ENCODE results near the gene MALL.
"Not testable (repeated sequence)": the region's sequence is repeated elsewhere in the genome, so short reads cannot be mapped to it uniquely, and the experiment has no call there.

The MALL gene

DNA sequence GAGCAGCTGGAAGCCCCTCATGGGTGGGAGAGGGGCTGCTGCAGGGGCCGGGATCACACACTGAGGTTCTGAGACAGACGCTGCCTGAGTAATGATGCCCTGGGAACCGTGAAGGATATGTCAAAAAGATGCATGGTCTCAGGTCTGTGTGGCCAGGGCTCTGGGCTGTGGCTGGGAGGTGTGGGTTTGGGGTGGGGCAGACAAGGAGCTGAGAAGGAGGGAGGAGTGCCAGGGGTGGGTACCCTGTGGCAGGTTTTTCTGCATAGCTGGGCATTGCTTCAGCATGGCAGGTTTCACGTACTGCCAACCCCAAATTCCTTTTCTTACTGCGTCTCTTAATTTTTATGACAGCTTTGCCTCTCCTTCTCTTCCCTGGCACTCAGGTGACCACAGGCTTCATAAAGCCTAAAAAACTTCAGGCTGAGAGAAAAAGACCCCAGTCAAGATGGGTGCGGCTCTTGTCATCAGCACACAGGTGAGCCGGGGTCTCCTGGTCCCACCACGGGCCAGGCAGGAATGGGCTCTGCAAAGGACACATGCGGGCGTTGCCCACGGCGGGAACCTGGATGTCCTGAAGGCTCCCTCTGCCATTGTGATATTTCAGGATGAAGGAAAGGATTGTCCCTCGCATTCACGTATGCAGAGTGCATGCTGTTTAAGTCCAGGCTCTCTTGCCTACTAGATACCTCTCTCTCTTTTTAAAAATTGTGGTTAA is 18.0 kb downstream of the MALL start:
- DNase-seq (ENCODE audit: low read depth), result no peak

DNA sequence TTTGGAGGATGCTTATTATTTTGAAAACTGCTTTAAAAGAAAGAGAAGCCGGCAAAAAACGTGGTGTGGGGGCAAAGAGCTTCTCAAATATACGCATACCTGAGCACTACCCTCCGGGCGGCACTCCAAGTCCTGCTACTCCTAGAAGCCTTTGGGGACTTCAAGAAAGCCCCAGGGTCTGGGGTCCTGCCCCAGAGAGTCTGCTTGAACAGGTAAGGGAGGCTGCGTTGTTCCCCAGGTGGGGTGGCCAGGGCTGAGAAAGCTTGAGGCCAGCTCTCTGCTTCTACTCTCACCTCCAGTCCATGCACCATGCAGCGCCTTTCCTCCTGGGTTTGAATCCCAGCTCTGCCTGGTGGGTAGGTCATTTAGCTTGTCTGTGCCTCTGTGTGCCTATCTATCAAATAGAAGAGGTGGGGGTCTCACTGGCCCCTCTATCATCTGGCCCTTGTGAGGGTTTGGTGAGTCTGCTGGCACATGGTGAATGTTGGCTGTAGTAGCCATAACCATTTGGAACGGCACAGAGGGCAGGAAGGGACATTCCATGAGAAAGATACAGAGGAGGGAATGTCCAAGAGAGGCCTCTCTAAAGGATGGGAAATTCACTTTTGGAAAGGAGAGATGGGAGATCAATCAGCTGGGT is 19.5 kb downstream of the MALL start:
- DNase-seq (ENCODE audit: low read depth), result no peak

- DNase-seq (ENCODE audit: low read depth), result not testable (repeated sequence)
These were observed 20.6 kb downstream of the MALL start for GRCh38 chr2:110094884-110095534.

GRCh38 chr2:110093924-110094323 is 21.7 kb downstream of the MALL start:
- not testable (repeated sequence) for DNase-seq (ENCODE audit: low read depth)

- DNase-seq (ENCODE audit: low read depth), result not testable (repeated sequence)
These were observed 25.5 kb downstream of the MALL start for GRCh38 chr2:110090164-110090563.

DNA sequence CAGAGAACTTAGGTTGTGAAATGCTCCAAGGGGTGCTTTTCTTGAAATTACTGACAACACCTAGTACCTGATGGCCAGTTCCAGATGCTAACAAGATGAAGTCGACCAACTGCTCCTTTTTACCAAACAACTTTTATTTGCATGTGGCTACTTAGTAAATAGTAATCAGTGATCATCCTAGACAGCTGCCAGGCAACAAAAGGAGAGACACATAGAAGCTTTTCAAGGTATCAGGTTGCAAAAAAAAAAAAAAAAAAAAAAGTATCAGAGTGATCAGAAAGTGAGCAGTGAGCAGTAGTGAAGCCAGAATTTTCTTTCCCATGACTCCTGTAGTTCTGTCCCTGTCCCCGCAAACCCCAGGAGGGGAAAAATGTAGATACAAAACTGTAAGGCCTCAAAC is 31.9 kb downstream of the MALL start:
- not testable (repeated sequence) for DNase-seq (ENCODE audit: low read depth)

GRCh38 chr2:110083162-110083561 is 32.5 kb downstream of the MALL start:
- not testable (repeated sequence) for DNase-seq (ENCODE audit: low read depth)

DNA sequence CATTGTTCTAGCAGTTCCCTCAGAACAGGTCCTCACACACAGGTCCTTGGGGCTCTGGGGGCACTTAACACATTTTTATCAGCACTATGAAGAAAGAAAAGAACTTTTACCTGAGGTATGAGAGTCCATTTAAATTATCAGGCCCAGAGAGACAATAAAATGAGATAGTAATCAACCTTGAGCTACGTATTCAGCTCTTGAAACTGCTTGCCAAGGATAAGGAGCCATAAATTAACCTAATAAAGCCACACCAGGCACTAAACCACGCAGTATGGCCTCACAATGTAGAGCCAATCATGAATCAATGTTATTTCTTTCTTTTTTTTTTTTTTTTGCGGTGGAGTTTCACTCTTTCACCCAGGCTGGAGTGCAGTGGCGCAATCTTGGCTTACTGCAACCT is 37.5 kb downstream of the MALL start:
- not testable (repeated sequence) for DNase-seq (ENCODE audit: low read depth)

DNA sequence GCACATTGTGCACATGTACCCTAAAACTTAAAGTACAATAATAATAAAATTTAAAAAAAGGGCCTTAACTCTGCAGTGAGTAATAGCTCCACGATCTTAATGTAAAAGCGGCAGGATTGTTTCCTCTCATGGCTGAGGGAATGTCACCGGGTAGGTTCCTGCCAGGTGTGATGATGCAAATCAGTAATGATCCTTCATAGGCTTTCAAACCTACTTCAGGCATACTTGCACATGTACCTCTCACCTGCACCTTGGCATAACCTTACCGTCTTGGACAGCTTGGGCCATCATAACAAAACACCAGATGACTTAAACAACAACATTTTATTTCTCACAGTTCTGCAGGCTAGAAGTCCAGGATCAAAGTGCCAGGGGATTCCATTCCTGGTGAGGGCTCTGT is 39.7 kb downstream of the MALL start:
- not testable (repeated sequence) for DNase-seq (ENCODE audit: low read depth)

- not testable (repeated sequence) for DNase-seq (ENCODE audit: low read depth)
These were observed 45.8 kb downstream of the MALL start for GRCh38 chr2:110069869-110070268.

GRCh38 chr2:110068153-110068552 is 47.5 kb downstream of the MALL start:
- DNase-seq (ENCODE audit: low read depth), result not testable (repeated sequence)

DNA sequence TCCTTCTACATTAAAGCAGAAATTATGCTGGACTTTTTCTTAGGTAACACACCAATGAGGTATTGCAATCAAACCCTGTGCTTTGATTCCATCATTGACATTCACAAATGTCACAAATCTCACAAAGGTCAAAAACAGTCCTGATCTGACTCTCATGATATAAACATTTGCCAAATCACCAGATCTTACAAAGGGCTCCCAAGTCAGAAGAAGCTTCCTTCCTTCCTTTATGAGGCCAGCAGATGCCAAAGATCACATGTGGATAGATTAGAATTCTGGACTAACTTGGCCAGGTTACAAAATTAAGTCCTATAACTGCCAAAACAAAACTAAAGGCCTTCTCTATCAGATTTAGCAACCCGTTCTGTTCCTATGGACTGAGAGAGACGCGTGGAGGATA is 53.3 kb downstream of the MALL start:
- not testable (repeated sequence) for DNase-seq (ENCODE audit: low read depth)

DNA sequence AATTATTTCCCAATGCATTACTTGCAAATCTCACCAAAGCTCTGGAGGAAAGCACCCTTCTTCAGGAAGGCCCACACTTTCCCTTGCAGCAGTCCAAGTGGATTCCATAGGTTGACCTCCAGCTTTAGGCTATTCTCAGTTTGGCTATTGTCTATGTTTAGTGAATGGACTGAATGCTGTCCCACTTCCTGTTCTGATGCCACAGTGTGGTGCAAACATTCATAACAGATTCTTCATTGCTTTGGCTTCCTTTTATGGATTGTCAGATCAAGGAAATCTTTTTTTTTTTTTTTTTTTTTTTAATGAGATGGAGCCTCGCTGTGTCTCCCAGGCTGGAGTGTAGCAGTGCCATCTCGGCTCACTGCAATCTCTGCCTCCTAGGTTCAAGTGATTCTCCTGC is 55.1 kb downstream of the MALL start:
- DNase-seq (ENCODE audit: low read depth), result not testable (repeated sequence)

DNA sequence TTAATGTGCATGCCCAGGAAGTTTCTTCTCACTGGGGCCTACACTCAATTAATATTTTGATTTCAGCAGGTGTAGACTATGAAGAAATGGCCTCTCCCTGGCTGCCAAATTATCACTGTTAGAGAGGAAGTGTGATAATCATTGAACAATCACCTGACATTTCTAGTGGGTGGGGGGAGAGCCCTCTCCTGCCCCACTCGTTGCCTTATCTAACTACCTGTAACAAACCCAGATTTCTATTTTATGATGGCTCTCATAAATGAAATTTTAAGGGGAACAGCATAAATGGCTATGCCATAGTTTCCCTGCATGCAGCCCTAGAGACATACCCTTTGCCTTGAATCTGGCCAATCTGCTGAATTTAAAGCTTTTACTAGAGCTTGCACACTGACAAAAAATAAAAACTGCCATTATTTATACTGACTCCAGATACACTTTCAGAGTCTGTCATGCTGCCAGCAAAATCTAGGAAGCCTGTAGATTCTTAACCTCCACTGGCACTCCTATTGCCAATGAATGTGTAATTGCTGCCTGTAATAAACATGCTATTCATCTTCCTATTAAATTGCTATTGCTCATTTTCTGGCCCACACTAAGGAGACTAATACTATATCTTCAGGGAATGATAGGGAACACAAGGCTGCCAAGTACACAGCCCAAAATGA is 55.8 kb downstream of the MALL start:
- DNase-seq (ENCODE audit: low read depth), result not testable (repeated sequence)

DNA sequence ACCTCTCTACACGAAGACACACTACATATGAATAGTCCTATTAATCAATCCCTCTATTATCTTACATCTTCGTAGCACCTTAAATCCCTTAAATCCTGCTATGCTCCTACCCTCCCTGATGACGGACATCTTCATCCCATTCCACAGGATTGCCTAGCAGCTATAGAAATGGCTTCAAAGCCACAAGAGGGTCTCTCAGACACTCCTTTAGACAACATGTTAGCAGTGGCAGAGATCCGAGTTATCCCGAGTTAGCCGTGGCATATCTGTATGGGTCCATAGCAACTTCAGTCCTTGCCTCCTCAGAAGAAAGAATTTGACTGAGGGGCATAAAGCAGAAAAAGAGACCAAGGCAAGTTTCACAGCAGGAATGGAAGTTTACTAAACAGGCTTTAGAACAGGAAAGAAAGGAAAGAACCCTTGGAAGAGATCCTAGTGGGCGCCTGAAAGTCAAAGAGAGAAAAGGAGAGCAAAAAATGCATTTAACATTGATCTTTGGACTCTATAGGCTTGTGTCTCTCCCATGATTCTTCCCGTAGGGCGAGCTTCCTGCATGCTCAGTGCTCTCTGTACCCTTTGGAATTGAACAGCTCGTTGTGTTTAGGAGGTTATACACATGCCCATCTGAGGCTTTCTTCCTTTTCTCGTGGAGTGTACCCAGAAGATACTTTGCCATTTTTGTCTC is 56.5 kb downstream of the MALL start:
- DNase-seq (ENCODE audit: low read depth), result not testable (repeated sequence)

DNA sequence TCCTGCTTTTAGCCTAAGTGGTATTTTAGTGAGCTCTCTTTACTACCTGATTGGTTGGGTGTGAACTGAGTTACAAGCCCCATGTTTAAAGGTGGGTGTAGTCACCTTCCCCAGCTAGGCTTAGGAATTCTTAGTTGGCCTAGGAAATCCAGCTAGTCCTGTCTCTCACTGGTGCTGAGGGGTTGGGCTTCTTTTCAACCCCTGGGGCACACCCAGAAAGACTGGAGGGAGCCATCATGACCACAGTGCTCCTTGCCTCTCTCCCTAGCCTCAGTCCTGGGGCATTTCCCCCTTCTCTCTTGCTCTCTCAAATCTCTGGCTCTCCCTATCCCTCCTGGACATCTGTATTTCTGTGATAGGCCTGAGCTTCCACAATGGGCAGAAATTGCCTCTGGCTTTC is 57.6 kb downstream of the MALL start:
- DNase-seq (ENCODE audit: low read depth), result not testable (repeated sequence)

DNA sequence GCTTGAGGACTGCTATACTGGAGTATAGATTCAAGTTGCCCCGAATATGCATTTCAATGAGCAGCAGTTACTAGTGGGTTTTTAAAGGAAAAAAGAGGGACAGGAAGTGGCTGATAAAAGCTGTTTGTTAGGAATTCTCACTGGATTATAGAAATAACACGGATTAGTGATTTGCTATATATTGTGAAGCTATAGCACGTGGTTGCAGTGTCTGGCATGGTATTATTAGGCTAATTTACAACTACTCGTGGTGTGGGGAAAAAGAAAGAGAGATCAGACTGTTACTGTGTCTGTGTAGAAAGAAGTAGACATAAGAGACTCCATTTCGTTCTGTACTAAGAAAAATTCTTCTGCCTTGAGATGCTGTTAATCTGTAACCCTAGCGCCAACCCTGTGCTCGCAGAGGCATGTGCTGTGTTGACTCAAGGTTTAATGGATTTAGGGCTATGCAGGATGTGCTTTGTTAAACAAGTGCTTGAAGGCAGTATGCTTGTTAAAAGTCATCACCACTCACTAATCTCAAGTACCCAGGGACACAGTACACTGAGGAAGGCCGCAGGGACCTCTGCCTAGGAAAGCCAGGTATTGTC is 59.7 kb downstream of the MALL start:
- DNase-seq (ENCODE audit: low read depth), result not testable (repeated sequence)

- DNase-seq (ENCODE audit: low read depth), result not testable (repeated sequence)
These were observed 60.9 kb downstream of the MALL start for GRCh38 chr2:110054521-110055407.

DNA sequence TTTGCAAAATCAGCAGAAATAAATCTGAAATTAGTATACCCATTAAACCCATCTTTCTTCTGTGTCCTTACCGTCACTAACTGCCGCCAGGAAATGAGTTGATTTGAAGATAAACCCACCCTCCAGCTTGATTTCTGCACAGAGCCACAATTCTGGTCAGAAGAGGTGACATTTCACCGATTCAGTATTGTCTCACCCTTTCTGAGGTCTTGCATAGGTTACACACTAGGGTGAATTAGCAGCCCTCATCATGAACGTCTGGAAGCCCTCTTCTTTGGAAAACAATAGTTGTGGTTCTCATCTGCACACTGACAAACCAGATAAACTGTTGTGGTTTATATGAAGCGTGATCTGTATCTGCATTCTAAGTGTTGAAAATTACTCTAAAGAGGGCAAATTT is 61.9 kb downstream of the MALL start:
- not testable (repeated sequence) for DNase-seq (ENCODE audit: low read depth)

GRCh38 chr2:110052166-110052565 is 63.5 kb downstream of the MALL start:
- not testable (repeated sequence) for DNase-seq (ENCODE audit: low read depth)

Data from GM04504 (cell line).